ENCODE data around the gene ASCL2. TPM values are rescaled to one million over a fixed set of nuclear protein-coding genes. Genes with fewer than 3 reads are reported as not detected.

Gene ASCL2
- polyA plus RNA-seq, 1 donor: 0.10 TPM

- DNase-seq (ENCODE audit: low read depth): no peak
These were observed 35.4 kb downstream of the ASCL2 start for GRCh38 chr11:2234963-2235362.

- DNase-seq (ENCODE audit: low read depth): no peak
These were observed 36.5 kb downstream of the ASCL2 start for GRCh38 chr11:2233693-2234455.

GRCh38 chr11:2229713-2230297, 40.6 kb downstream of the ASCL2 start:
- no peak for DNase-seq (ENCODE audit: low read depth)

- DNase-seq (ENCODE audit: low read depth): no peak
These were observed 46.1 kb downstream of the ASCL2 start for GRCh38 chr11:2224254-2224653.

- no peak for DNase-seq (ENCODE audit: low read depth)
These were observed 47.1 kb downstream of the ASCL2 start for GRCh38 chr11:2223153-2223794.

GRCh38 chr11:2222451-2222850, 47.9 kb downstream of the ASCL2 start:
- no peak for DNase-seq (ENCODE audit: low read depth)

GRCh38 chr11:2221591-2221990, 48.8 kb downstream of the ASCL2 start:
- DNase-seq (ENCODE audit: low read depth): no peak

GRCh38 chr11:2221024-2221423, 49.4 kb downstream of the ASCL2 start:
- DNase-seq (ENCODE audit: low read depth): no peak

- DNase-seq (ENCODE audit: low read depth): no peak
These were observed 50.1 kb downstream of the ASCL2 start for GRCh38 chr11:2220173-2220771.

GRCh38 chr11:2219318-2220017, 50.9 kb downstream of the ASCL2 start:
- DNase-seq (ENCODE audit: low read depth): no peak

Other genes with a start within 250 kb of the ASCL2 start
- 3,671 TPM for gene IGF2, start 131.2 kb downstream of the ASCL2 start, polyA plus RNA-seq (ENCODE audit: insufficient read length)
- not detected for gene INS, start 109.4 kb downstream of the ASCL2 start, polyA plus RNA-seq (ENCODE audit: insufficient read length)
- 0.33 TPM for gene TH, start 98.8 kb downstream of the ASCL2 start, polyA plus RNA-seq (ENCODE audit: insufficient read length)
- 3.1 TPM for gene C11orf21, start 31.3 kb upstream of the ASCL2 start, polyA plus RNA-seq (ENCODE audit: insufficient read length)
- 3.0 TPM for gene TSPAN32, start 31.4 kb upstream of the ASCL2 start, polyA plus RNA-seq (ENCODE audit: insufficient read length)
- 447 TPM for gene CD81, start 106.7 kb upstream of the ASCL2 start, polyA plus RNA-seq (ENCODE audit: insufficient read length)
- 20.3 TPM for gene TSSC4, start 130.2 kb upstream of the ASCL2 start, polyA plus RNA-seq (ENCODE audit: insufficient read length)
- gene TRPM5, start 173.9 kb upstream of the ASCL2 start, polyA plus RNA-seq (ENCODE audit: insufficient read length): 0.04 TPM
- gene KCNQ1, start 174.4 kb upstream of the ASCL2 start, polyA plus RNA-seq (ENCODE audit: insufficient read length): 2.1 TPM

Measured in forelimb muscle (tissue), 1 donor.